ENCODE measurements around the gene CCN6.

GRCh38 chr6:112106562-112106961 is 52.7 kb downstream of the CCN6 start:
- TF ChIP-seq, protein P1, sequence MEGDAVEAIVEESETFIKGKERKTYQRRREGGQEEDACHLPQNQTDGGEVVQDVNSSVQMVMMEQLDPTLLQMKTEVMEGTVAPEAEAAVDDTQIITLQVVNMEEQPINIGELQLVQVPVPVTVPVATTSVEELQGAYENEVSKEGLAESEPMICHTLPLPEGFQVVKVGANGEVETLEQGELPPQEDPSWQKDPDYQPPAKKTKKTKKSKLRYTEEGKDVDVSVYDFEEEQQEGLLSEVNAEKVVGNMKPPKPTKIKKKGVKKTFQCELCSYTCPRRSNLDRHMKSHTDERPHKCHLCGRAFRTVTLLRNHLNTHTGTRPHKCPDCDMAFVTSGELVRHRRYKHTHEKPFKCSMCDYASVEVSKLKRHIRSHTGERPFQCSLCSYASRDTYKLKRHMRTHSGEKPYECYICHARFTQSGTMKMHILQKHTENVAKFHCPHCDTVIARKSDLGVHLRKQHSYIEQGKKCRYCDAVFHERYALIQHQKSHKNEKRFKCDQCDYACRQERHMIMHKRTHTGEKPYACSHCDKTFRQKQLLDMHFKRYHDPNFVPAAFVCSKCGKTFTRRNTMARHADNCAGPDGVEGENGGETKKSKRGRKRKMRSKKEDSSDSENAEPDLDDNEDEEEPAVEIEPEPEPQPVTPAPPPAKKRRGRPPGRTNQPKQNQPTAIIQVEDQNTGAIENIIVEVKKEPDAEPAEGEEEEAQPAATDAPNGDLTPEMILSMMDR (IDR thresholded peaks at IDR 0.05) = no peak
- no peak for TF ChIP-seq POLR2AphosphoS5 (IDR thresholded peaks at IDR 0.05)
- TF ChIP-seq POLR2A (IDR thresholded peaks at IDR 0.05) = no peak
